Stimulated activated CD8-positive, alpha-beta memory T cell treated with anti-CD3 and anti-CD28 coated beads, Interleukin-7, amount 100 ng/mL, for 48 hours (primary cell): ENCODE data around the gene RNU7-1.

ENCODE experiments used
- DNase-seq, 2 donors: peaks; one replicate each; pipeline ENCODE4 v3.0.0-alpha.2; 2020; ENCODE audit warnings: low read depth in 1 of 2; ENCODE audit errors: extremely low read depth in 1 of 2

RNU7-1 gene

GRCh38 chr12:6936636-6937480 lies 6.8 kb upstream of the RNU7-1 start:
- DNase-seq, result no peak

GRCh38 chr12:6937481-6938352 lies 5.9 kb upstream of the RNU7-1 start:
- peak; percentile 82 to 90 for DNase-seq

GRCh38 chr12:6938353-6939190 lies 5.0 kb upstream of the RNU7-1 start:
- DNase-seq, result no peak

GRCh38 chr12:6939191-6939540 lies 4.5 kb upstream of the RNU7-1 start:
- DNase-seq, result no peak

GRCh38 chr12:6941267-6941666 lies 2.3 kb upstream of the RNU7-1 start:
- no peak for DNase-seq

- DNase-seq, result no peak
Observed at GRCh38 chr12:6941782-6942181, 1.8 kb upstream of the RNU7-1 start.

GRCh38 chr12:6942331-6942665 lies 1.3 kb upstream of the RNU7-1 start:
- DNase-seq, result no peak

- DNase-seq, result no peak
Observed at GRCh38 chr12:6943389-6943721, 261 bp upstream of the RNU7-1 start.

- peak in 1 of 2 donors; percentile 86 for DNase-seq
Observed at GRCh38 chr12:6944381-6945186, 968 bp downstream of the RNU7-1 start.

GRCh38 chr12:6945613-6946012 lies 2.0 kb downstream of the RNU7-1 start:
- DNase-seq, result no peak

- DNase-seq, result no peak
Observed at GRCh38 chr12:6946033-6946919, 2.7 kb downstream of the RNU7-1 start.

GRCh38 chr12:6946920-6947374 lies 3.3 kb downstream of the RNU7-1 start:
- DNase-seq, result no peak

- DNase-seq, result no peak
Observed at GRCh38 chr12:6947615-6948014, 4.0 kb downstream of the RNU7-1 start.

GRCh38 chr12:6948873-6949594 lies 5.4 kb downstream of the RNU7-1 start:
- no peak for DNase-seq

GRCh38 chr12:6950401-6950801 lies 6.8 kb downstream of the RNU7-1 start:
- DNase-seq, result no peak

- no peak for DNase-seq
Observed at GRCh38 chr12:6950811-6951540, 7.4 kb downstream of the RNU7-1 start, which contains the start of gene PTPN6. Gene PTPN6, plus strand, starts transcription at chr12:6951356. Its CDS starts 157 bp downstream, at chr12:6951513.

GRCh38 chr12:6951551-6952120 lies 8.0 kb downstream of the RNU7-1 start:
- no peak for DNase-seq
